ENCODE results near the gene UBE2H. TPM values are rescaled to one million over a fixed set of nuclear protein-coding genes. Genes with fewer than 3 reads are reported as not detected.

UBE2H gene
- total RNA-seq, 2 donors from 2014 or later: 72.6 to 81.8 TPM

DNA sequence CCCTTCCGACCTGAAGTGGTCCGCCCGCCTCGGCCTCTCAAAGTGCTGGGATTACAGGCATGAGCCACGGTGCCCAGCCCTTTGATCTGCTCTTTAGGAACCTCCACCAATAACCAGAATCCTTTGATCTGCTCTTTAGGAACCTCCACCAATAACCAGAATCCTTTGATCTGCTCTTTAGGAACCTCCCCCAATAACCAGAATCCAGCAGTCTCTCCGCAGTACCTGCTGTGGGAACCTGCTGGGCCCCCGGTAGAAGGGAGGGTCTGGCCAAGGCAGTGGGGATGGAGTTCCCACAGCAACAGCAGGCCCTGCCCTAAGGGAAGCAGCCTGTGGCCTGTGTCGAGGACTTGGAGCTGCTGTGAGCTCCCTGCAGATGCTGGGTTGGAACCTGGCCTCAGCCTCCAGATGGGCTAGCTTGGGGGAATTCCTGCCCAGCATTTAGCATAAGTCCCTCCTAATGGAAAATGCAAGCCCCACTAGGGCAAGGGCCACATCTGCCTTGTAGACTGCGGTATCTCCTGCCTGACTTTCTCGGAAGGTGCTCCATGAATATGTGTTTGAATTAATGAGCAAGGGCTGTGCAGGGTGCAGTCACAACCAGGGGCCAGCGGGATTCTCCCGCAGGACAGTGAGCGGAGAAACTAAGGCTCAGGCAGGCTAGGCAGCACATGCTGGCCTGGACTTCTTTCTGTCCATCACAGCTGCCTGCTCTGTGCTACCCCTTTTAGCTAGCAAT lies 165.8 kb downstream of the UBE2H start:
- Histone ChIP-seq H3K27me3 (peaks cover 30 to 40% of the 10 kb centered on the region in 2 donors), H3K36me3 (no peaks in the 10 kb centered on the region), H3K4me1 (peaks cover 0 to 36% of the 10 kb centered on the region in 2 donors), H3K27ac (no peak overlapping the region), H3K4me3 (no peak overlapping the region), H3K9me3 (no peaks in the 10 kb centered on the region)
- no peak for DNase-seq (ENCODE audit: low spot score)
- TF ChIP-seq, protein P1, sequence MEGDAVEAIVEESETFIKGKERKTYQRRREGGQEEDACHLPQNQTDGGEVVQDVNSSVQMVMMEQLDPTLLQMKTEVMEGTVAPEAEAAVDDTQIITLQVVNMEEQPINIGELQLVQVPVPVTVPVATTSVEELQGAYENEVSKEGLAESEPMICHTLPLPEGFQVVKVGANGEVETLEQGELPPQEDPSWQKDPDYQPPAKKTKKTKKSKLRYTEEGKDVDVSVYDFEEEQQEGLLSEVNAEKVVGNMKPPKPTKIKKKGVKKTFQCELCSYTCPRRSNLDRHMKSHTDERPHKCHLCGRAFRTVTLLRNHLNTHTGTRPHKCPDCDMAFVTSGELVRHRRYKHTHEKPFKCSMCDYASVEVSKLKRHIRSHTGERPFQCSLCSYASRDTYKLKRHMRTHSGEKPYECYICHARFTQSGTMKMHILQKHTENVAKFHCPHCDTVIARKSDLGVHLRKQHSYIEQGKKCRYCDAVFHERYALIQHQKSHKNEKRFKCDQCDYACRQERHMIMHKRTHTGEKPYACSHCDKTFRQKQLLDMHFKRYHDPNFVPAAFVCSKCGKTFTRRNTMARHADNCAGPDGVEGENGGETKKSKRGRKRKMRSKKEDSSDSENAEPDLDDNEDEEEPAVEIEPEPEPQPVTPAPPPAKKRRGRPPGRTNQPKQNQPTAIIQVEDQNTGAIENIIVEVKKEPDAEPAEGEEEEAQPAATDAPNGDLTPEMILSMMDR (IDR thresholded peaks at IDR 0.05): no peak

- TF ChIP-seq, protein P1 (IDR thresholded peaks at IDR 0.05): no peak
- H3K4me3 ChIP-seq: peak overlapping the region in 1 of 2 donors; percentile 18
- H3K4me1 ChIP-seq: peaks cover 0 to 47% of the 10 kb centered on the region in 2 donors
- DNase-seq (ENCODE audit: low spot score): no peak
- no peaks in the 10 kb centered on the region for H3K36me3 ChIP-seq
- no peak overlapping the region for H3K27ac ChIP-seq
- H3K9me3 ChIP-seq: no peaks in the 10 kb centered on the region
- H3K27me3 ChIP-seq: peaks cover 37 to 51% of the 10 kb centered on the region in 2 donors
Measured at GRCh38 chr7:129785685-129786514, 166.9 kb downstream of the UBE2H start.

DNA sequence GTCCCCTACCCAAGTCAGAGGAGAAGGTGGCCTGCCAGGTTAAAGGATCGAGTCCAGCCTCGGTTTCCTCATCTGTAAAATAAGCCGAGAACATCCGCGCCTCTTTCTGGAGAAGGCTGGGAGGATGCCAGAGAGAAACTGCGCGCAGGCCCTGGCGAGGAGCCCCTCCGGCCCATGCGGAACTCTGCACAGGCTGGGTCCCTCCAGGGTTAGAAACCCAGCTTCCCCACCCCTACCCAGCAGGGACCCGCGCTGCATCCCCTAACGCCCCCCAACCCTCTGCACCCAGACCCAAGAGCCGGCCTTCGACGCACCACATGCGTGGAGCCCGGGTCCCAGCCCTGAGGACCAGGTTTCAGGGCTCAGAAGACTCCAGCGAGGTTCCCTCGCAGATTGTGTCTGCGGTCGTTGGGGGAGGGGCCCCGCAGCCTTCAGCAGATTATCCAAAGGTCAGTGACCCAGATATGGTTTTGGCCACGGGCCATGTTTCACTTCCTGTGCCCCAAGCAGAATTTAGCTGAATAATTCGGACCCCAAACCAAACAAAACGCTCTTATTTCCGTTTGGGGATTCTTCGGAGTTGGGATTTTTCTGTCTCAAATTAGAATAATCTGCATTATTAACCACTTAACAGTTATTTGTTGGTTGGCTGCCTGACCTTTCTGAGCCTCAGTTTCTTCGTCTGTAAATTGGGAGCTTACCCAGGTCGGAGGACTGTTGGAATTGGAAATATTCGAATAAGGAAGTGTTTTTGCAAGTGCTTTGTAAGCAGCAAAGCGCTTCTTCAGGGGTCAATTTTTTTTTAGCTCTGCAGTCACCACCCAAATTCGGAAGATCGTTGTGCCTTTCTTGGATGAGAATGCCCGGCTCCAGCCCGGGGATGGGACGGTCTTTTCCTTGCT lies 167.7 kb downstream of the UBE2H start:
- peak overlapping the region in 1 of 2 donors; percentile 18 for H3K4me3 ChIP-seq
- no peak for DNase-seq (ENCODE audit: low spot score)
- peaks cover 43 to 60% of the 10 kb centered on the region in 2 donors for H3K27me3 ChIP-seq
- no peak overlapping the region for H3K27ac ChIP-seq
- TF ChIP-seq, protein P1 (IDR thresholded peaks at IDR 0.05): no peak
- H3K9me3 ChIP-seq: no peaks in the 10 kb centered on the region
- H3K36me3 ChIP-seq: no peaks in the 10 kb centered on the region
- H3K4me1 ChIP-seq: peaks cover 0 to 56% of the 10 kb centered on the region in 2 donors

DNA sequence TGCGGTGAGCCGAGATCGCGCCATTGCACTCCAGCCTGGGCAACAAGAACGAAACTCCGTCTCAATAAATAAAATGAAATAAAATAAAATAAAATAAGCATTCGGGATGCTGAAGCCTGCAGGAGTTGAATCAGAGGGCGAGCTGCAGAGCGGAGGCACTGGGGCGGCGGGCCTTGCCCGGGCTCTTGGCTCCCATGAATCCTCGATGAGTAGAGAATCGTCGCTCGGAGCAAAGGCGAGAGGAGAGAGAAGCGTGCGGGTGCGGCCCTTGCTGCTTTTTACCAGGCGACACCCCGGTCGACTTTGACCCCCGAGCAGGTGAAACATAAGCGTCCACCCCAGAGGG lies 168.3 kb downstream of the UBE2H start:
- Histone ChIP-seq H3K4me1 (peaks cover 0 to 62% of the 10 kb centered on the region in 2 donors), H3K27me3 (peaks cover 49 to 66% of the 10 kb centered on the region in 2 donors), H3K27ac (no peak overlapping the region), H3K4me3 (no peak overlapping the region), H3K9me3 (no peaks in the 10 kb centered on the region), H3K36me3 (no peaks in the 10 kb centered on the region)
- TF ChIP-seq, protein P1 (IDR thresholded peaks at IDR 0.05): no peak
- no peak for DNase-seq (ENCODE audit: low spot score)

DNA sequence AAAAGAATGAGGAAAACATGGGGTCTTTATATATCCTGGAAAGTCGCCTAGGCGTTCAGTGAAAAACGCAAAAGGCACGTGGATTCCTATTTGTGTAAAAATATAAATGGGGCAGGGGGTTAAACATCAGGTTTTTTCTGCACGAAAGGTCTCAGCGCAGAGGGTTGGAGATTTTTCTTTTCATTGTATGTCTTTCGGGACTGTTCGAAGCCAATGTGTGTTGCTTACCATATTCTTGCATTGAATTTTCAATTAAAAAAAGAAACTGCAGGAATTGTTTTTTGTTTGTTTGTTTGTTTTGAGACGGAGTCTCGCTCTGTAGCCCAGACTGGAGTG lies 169.2 kb downstream of the UBE2H start:
- DNase-seq (ENCODE audit: low spot score): no peak
- Histone ChIP-seq H3K4me1 (peaks cover 0 to 71% of the 10 kb centered on the region in 2 donors), H3K9me3 (no peaks in the 10 kb centered on the region), H3K27ac (no peak overlapping the region), H3K27me3 (peaks cover 58 to 75% of the 10 kb centered on the region in 2 donors), H3K4me3 (no peak overlapping the region), H3K36me3 (no peaks in the 10 kb centered on the region)
- TF ChIP-seq, protein P1 (IDR thresholded peaks at IDR 0.05): no peak

Measured in right atrium auricular region (tissue), 2 donors.